ENCODE results near the gene NAV3. TPM values are rescaled to one million over a fixed set of nuclear protein-coding genes. Genes with fewer than 3 reads are reported as not detected.

The NAV3 gene
- total and polyA plus RNA-seq, 9 of the 15 experiments (the other 6 are each of a cell fraction or from before 2014, with no cell fraction given): 0.04 TPM; not detected in 8

GRCh38 chr12:78244916-78245507 is 414.3 kb downstream of the NAV3 start:
- H3K4me1 ChIP-seq (replicated peaks in 1 of 2; ENCODE audit: control insufficient read depth in 2 of 2, insufficient read depth in 2 of 2, low read length in 2 of 2): no peaks in the 10 kb centered on the region
- H3K9me3 ChIP-seq (replicated peaks; ENCODE audit: control insufficient read depth, insufficient read depth, low read depth, low read length): no peaks in the 10 kb centered on the region
- POLR2A ChIA-PET: no interaction called here
- CTCF ChIA-PET (ENCODE audit: low intra/inter-chr PET ratio): no interaction called here
- 0% methylated on average over 2 of the region's 2 CpGs for WGBS (ENCODE audit: insufficient coverage, low coverage, missing lambda C conversion rate)
- H3K27ac ChIP-seq (ENCODE audit: extremely low read depth, low read depth, low read length): no peak overlapping the region
- intact Hi-C loops (cut with micrococcal nuclease): no loop called here
- ATAC-seq: no peak
- no peak for DNase-seq (ENCODE audit: extremely low read depth in 1 of 4, low spot score in 3 of 4)
- no peaks in the 10 kb centered on the region for H3K27me3 ChIP-seq (ENCODE audit: control insufficient read depth in 2 of 2, insufficient read depth in 2 of 2, low read length in 2 of 2)
- H3K36me3 ChIP-seq (ENCODE audit: control insufficient read depth, insufficient read depth, low read length): no peaks in the 10 kb centered on the region
- in situ Hi-C loops (cut with MboI): no loop called here
- TF ChIP-seq ZC3H8 (IDR thresholded peaks at IDR 0.05) (no peak), ZNF507 (tag; conservative IDR thresholded peaks at IDR 0.05) (no peak)
- no peak overlapping the region for H3K9ac ChIP-seq (ENCODE audit: insufficient read depth in 1 of 2, low read depth in 2 of 2, low read length in 2 of 2)
- no TSS peak for BruUV-seq (replicated peaks)
- no peaks in the 10 kb centered on the region for H4K20me1 ChIP-seq (replicated peaks; ENCODE audit: control insufficient read depth, insufficient read depth, low read length)
- no peak overlapping the region for H3K4me2 ChIP-seq (ENCODE audit: insufficient read depth, low read length)
- FAIRE-seq: no peak
- H3K79me2 ChIP-seq (ENCODE audit: control insufficient read depth, insufficient read depth, low read length): no peaks in the 10 kb centered on the region
- no peak overlapping the region for H2AFZ ChIP-seq (ENCODE audit: low read depth, low read length)
- no peak overlapping the region for H3K4me3 ChIP-seq
- H3K9me1 ChIP-seq (ENCODE audit: control insufficient read depth, insufficient read depth, low read length): no peaks in the 10 kb centered on the region

- Histone ChIP-seq H3K9ac (ENCODE audit: insufficient read depth in 1 of 2, low read depth in 2 of 2, low read length in 2 of 2) (no peak overlapping the region), H3K9me3 (replicated peaks; ENCODE audit: control insufficient read depth, insufficient read depth, low read depth, low read length) (no peaks in the 10 kb centered on the region), H2AFZ (ENCODE audit: low read depth, low read length) (no peak overlapping the region), H3K4me3 (no peak overlapping the region), H3K4me1 (replicated peaks in 1 of 2; ENCODE audit: control insufficient read depth in 2 of 2, insufficient read depth in 2 of 2, low read length in 2 of 2) (no peaks in the 10 kb centered on the region), H3K27me3 (ENCODE audit: control insufficient read depth in 2 of 2, insufficient read depth in 2 of 2, low read length in 2 of 2) (no peaks in the 10 kb centered on the region), H3K36me3 (ENCODE audit: control insufficient read depth, insufficient read depth, low read length) (no peaks in the 10 kb centered on the region), H3K79me2 (ENCODE audit: control insufficient read depth, insufficient read depth, low read length) (no peaks in the 10 kb centered on the region), H4K20me1 (replicated peaks; ENCODE audit: control insufficient read depth, insufficient read depth, low read length) (no peaks in the 10 kb centered on the region), H3K27ac (ENCODE audit: extremely low read depth, low read depth, low read length) (no peak overlapping the region), H3K4me2 (ENCODE audit: insufficient read depth, low read length) (no peak overlapping the region), H3K9me1 (ENCODE audit: control insufficient read depth, insufficient read depth, low read length) (no peaks in the 10 kb centered on the region)
- WGBS (ENCODE audit: insufficient coverage, low coverage, missing lambda C conversion rate): 7% methylated on average over 1 of the region's 1 CpG
- CTCF ChIA-PET (ENCODE audit: low intra/inter-chr PET ratio): no interaction called here
- intact Hi-C loops (cut with micrococcal nuclease) (no loop called here), in situ Hi-C loops (cut with MboI) (no loop called here)
- FAIRE-seq (no peak), DNase-seq (ENCODE audit: extremely low read depth in 1 of 4, low spot score in 3 of 4) (no peak), ATAC-seq (no peak)
- BruUV-seq (replicated peaks): no TSS peak
- POLR2A ChIA-PET: no interaction called here
- no peak for TF ChIP-seq TBL1XR1 (IDR thresholded peaks at IDR 0.05; ENCODE audit: low read length in 2 of 2)
- TF ChIP-seq TCFL5 (CRISPR knock-in tag; conservative IDR thresholded peaks at IDR 0.05): no peak
- TF ChIP-seq ATF2 (CRISPR knock-in tag; IDR thresholded peaks at IDR 0.05): no peak
- TF ChIP-seq ZHX1 (conservative IDR thresholded peaks at IDR 0.05; ENCODE audit: low read length): no peak
- no peak for TF ChIP-seq ATF6 (CRISPR knock-in tag; IDR thresholded peaks at IDR 0.05)
- TF ChIP-seq ZNF140 (CRISPR knock-in tag; IDR thresholded peaks at IDR 0.05): no peak
Observed at GRCh38 chr12:78248321-78248720, 417.6 kb downstream of the NAV3 start.
